ENCODE data around the gene TP53TG3E.
A peak's percentile ranks its signal among the peaks of the same experiment; 100 is the strongest.
"Not testable (repeated sequence)": the region's sequence is repeated elsewhere in the genome, so short reads cannot be mapped to it uniquely, and the experiment has no call there.

TP53TG3E gene, protein sequence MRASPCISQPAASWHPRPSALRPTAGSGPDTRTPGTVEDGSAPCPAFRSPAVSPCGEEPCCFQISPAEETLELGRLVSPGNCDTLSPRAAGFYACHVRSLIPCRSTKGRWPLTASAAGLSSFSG

DNA sequence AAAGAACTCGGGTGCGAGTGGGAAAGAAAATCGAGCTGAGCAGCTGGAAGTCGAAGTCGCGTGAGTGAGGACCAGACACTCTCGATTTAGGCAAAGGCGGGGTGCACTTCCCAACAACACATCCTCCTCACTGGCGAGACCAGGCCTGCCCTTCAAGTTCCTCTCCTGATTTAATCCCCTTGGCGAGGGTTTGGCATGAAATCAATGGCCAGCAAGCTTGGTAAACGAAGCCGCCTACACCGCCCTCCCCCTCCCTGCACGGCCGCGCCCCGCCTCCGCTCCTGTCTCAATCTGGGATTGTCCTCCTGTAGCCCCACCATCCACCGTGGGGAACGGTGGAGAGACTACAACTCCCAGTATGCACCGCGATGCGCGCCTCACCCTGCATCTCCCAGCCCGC lies at the start of gene TP53TG3E:
TP53TG3E (plus strand) TSS at position 301 of the 400 bp plus-strand sequence; CDS start at position 369, 68 bp downstream.
- DNase-seq (ENCODE audit: low read depth in 2 of 2), result not testable (repeated sequence)

DNA sequence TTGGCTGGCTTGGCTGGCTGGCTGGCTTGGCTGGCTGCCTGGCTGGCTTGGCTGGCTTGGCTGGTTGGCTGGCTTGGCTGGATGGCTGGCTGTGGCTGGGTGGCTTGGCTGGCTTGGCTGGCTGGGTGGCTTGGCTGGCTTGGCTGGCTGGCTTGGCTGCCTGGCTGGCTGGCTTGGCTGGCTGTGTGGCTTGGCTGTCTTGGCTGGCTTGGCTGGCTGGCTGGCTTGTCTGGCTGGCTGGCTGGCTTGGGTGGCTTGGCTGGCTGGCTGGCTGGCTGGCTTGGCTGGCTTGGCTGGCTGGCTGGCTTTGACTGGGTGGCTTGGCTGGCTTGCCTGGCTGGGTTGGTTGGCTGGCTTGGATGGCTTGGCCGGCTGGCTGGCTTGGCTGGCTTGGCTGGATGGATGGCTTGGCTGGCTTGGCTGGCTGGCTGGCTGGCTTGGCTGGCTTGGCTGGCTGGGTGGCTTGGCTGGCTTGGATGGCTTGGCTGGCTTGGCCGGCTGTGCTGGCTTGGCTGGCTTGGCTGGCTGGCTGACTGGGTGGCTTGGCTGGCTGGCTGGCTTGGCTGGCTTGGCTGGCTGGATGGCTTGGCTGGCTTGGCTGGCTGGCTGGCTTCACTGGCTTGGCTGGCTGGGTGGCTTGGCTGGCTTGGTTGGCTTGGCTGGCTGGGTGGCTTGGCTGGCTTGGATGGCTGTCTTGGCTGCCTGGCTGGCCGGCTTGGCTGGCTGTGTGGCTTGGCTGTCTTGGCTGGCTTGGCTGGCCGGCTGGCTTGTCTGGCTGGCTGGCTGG lies 32.3 kb downstream of the TP53TG3E start:
- peak; percentile 30 to 36 for DNase-seq (ENCODE audit: low read depth in 2 of 2)

DNA sequence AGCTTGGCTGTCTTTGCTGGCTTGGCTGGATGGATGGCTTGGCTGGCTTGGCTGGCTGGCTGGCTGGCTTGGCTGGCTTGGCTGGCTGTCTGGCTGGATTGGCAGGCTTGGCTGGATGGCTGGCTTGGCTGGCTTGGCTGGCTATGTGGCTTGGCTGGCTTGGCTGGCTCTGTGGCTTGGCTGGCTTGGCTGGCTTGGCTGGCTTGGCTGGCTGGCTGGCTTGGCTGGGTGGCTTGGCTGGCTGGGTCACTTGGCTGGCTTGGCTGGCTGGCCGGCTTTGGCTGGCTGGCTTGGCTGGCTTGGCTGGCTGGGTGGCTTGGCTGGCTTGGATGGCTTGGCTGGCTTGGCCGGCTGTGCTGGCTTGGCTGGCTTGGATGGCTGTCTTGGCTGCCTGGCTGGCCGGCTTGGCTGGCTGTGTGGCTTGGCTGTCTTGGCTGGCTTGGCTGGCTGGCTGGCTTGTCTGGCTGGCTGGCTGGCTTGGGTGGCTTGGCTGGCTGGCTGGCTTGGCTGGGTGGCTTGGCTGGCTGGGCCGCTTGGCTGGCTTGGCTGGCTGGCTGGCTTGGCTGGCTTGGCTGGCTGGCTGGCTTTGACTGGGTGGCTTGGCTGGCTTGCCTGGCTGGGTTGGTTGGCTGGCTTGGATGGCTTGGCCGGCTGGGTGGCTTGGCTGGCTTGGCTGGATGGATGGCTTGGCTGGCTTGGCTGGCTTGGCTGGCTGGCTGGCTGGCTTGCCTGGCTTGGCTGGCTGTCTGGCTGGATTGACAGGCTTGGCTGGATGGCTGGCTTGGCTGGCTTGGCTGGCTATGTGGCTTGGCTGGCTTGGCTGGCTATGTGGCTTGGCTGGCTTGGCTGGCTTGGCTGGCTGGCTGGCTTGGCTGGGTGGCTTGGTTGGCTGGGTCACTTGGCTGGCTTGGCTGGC lies 33.8 kb downstream of the TP53TG3E start:
- peak; percentile 14 to 23 for DNase-seq (ENCODE audit: low read depth in 2 of 2)

DNA sequence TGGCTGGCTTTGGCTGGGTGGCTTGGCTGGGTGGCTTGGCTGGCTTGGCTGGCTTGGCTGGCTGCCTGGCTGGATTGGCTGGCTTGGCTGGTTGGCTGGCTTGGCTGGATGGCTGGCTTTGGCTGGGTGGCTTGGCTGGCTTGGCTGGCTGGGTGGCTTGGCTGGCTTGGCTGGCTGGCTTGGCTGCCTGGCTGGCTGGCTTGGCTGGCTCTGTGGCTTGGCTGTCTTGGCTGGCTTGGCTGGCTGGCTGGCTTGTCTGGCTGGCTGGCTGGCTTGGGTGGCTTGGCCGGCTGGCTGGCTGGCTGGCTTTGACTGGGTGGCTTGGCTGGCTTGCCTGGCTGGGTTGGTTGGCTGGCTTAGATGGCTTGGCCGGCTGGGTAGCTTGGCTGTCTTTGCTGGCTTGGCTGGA lies 34.4 kb downstream of the TP53TG3E start:
- DNase-seq (ENCODE audit: low read depth in 2 of 2), result not testable (repeated sequence)

DNA sequence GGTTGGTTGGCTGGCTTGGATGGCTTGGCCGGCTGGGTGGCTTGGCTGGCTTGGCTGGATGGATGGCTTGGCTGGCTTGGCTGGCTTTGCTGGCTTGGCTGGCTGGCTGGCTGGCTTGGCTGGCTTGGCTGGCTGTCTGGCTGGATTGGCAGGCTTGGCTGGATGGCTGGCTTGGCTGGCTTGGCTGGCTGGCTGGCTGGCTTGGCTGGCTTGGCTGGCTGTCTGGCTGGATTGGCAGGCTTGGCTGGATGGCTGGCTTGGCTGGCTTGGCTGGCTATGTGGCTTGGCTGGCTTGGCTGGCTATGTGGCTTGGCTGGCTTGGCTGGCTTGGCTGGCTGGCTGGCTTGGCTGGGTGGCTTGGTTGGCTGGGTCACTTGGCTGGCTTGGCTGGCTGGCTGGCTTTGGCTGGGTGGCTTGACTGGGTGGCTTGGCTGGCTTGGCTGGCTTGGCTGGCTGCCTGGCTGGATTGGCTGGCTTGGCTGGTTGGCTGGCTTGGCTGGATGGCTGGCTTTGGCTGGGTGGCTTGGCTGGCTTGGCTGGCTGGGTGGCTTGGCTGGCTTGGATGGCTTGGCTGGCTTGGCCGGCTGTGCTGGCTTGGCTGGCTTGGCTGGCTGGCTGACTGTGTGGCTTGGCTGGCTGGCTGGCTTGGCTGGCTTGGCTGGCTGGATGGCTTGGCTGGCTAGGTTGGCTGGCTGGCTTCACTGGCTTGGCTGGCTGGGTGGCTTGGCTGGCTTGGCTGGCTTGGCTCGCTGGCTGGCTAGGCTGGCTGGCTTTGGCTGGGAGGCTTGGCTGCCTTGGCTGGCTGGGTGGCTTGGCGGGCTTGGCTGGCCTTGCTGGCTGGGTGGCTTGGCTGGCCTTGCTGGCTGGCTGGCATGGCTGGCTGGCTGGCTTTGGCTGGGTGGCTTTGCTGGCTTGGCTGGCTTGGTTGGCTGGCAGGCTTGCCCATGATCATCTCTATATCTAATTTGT lies 35.3 kb downstream of the TP53TG3E start:
- peak in 1 of 2 donors; percentile 21 for DNase-seq (ENCODE audit: low read depth in 2 of 2)
